GM21619 (cell line): ENCODE data around the gene MAD1L1.
A peak's percentile ranks its signal among the peaks of the same experiment; 100 is the strongest.

Experiments
- ATAC-seq: cut with Tn5 transposase; IDR thresholded peaks from one replicate; pipeline ENCODE4 v1.9.1; 2021; ENCODE audit not compliant: unreplicated experiment

The MAD1L1 gene

GRCh38 chr7:2258661-2259365 is 26.1 kb upstream of the MAD1L1 start:
- ATAC-seq = peak; percentile 63

DNA sequence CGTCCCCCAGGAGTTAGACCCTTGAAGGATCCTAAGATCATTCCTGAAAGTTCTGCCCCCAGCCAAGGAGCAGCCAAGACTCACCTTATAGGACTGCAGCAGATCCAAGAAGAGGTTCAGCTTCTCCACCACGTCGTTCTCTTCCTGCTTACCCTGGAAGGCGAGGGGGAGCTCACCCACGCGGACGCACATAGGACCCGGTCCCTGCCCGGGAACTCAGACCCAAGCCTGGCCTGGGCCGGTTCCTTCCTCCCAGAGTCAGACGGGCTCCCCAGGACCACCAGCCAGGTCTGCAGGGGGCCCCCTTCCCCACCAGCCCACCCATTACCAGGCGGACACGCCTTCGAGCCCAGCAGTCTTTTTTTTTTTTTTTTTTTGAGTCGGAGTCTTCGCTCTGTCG is 24.9 kb upstream of the MAD1L1 start:
- ATAC-seq = no peak

- ATAC-seq = no peak
Observed at GRCh38 chr7:2257046-2257551, 24.4 kb upstream of the MAD1L1 start.

- no peak for ATAC-seq
Observed at GRCh38 chr7:2256306-2257045, 23.7 kb upstream of the MAD1L1 start.

- ATAC-seq = no peak
Observed at GRCh38 chr7:2255145-2256139, 22.7 kb upstream of the MAD1L1 start.

GRCh38 chr7:2254429-2255144 is 21.8 kb upstream of the MAD1L1 start:
- ATAC-seq = no peak

DNA sequence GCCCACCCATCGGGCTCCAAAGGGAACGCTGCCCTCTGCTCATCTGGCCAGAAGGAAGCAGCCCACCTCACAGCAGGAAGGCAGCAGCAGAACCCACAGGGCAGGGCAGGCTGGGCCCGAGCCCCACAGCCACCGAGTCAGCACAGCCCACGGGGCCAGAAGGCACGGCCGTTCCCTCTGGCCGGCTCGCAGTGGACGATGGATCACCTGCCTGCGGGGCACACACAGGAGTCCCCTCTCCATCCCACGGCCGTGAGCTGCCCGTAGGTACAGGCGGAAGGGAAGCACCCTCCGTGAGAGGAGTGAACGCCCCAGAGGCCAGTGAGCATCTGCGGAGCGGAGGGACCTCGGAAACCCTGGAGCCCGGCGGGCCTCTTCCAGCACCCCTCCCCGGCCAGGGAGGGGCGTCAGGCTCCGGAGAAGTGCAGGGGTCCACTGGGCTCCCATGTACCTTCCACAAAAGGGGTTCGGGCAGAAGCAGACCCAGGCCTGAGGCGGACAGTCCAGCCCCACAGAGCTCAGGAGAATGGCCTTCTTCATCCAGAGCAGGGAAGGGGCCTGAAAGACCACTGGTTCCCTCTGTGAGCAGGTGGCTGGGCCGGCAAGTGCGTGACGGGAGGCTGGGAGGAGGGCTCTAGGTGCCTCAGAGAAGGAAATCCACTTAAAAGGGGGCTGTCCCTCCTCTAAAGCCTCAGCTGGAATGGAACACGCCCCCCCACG is 20.9 kb upstream of the MAD1L1 start:
- no peak for ATAC-seq

- ATAC-seq = no peak
Observed at GRCh38 chr7:2253021-2253420, 20.3 kb upstream of the MAD1L1 start.

DNA sequence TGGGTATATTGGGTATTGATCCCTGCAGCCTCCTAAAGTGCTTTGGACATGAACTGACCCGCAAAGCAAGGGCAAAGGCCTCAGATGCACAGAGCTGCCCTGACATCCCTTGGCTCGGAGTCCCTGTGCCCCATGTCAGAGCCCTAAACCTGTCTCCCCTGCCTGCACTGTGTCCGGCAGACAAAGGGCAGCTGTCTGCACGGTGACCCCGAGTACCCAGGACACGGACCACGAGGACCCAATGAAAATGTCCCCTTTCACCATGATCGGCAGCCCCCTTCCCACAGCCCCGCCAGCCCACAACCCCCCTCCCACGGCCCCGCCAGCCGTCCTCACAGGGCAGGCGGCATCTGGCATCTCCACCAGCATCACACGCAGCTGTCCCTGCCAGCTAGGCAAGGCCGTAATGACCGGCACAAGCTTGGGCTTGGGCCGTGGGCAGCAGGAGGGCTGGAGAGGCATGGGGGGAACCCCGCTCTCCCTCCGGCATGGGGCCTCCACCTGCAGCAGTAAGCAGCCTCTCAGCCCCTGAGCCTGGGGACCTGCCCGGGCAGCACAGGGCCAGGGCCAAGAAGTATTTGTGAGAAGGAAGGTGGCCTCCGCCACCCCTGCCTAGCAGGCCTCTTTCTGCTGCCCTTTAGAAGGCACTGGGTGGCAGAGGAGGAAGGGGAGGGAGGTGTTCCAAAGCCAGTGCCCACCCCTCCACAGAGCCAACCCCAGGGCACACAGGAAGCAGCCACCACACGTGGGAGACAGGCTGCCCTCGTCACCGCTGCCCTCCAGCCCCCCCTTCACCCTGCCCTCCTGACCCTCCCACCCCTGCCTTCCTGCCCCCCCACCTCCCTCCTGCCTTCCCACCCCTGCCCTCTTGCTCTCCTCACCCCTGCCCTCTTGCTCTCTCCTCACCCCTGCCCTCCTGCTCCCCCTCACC is 19.4 kb upstream of the MAD1L1 start:
- ATAC-seq = no peak

DNA sequence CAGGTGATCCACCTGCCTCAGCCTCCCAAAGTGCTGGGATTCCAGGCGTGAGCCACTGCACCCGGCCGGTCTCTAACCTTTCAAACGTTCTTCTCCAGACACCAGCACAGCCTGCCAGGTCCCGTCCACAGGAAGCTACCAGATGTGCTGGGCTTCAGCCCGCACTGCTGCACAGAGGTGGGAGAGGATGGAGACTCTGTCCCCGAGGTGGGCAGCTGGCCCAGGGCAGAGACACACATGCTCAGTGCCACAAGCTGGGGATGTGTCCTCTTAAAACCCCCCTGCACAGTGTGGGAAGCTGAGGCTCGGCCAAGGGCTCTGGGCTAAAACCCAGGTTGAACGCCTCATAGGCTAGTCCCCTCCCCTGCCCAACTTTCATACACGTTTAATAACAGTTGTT is 18.6 kb upstream of the MAD1L1 start:
- ATAC-seq = no peak

DNA sequence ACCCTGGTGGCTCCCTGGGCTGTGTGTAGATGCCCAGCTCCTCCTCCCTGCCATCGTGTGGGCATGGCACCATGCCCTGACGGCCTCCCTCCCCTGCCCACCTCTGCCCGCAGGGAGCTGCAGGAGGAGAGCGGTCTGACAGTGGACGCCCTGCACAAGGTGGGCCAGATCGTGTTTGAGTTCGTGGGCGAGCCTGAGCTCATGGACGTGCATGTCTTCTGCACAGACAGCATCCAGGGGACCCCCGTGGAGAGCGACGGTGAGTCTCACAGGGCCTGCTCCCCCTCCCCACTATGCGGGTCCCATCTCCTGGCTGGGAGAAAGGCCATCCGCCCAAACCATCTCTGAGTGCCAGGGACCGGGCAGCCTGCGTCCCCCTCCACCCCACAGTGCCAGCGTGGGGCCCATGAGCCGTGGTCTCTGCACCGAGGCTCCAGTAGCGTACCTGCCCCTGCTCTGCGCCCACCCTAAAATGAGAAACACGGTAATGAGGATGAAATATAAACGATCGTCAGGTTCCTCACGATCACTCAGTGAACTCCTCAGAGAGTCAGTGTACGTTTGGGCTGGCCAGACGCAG is 17.1 kb upstream of the MAD1L1 start:
- no peak for ATAC-seq

DNA sequence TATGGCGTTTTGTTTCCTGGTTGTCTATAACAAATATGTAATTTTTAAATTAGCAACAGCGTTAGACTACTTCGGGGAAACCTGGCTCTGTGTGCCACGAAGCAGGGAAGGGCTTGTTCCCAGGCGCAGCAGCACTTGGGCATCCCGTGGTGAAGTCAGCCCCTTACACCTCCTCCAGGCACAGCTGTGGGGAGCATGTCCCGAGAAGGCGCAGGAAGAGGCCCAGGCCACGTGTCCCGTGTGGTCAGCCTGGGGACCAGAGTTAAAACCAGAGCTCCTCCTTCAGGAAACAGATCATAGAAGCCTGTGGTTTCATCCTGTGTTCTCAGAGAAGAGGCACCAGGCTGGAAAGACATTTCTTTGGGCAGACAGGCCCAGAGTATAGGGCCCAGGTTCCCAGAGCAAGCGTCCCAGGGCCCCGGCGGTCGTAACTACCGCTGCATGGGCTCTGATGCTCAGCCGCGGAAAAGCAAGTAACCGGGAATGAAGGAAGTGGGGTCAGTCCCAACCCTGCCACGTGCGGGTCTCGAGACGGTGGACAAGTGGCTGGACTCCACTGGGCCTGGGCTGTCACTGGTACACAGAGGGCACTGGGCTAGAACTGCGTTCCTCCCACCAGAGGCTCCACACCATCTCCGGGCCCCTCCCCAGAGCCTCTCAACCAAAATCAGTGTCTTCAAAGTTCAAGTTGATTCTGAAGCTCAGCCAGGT is 16.4 kb upstream of the MAD1L1 start:
- ATAC-seq = peak; percentile 65

GRCh38 chr7:2247141-2247995 is 14.6 kb upstream of the MAD1L1 start:
- no peak for ATAC-seq

- ATAC-seq = no peak
Observed at GRCh38 chr7:2245883-2246675, 13.3 kb upstream of the MAD1L1 start.

GRCh38 chr7:2244404-2244995 is 11.8 kb upstream of the MAD1L1 start:
- no peak for ATAC-seq

DNA sequence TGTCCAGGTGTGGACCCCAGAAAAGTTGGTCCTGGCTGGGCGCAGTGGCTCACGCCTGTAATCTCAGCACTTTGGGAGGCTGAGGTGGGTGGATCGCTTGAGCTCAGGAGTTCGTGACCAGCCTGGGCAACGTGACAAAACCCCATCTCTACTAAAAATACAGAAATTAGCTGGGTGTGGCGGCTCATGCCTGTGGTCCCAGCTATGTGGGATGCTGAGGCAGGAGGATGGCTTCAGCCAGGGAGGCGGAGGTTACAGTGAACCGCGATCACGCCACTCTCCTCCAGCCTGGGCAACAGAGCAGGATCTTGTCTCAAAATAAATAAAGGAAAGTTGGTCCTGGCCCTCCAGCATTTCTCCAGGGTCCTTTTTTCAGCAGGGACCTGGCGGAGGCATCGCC is 10.7 kb upstream of the MAD1L1 start:
- no peak for ATAC-seq
